Uterus (tissue), 2 donors: ENCODE results near the gene PLCXD3.

Experiments used
- POLR2A ChIP-seq, 2 donors: fragments of 450-650 bp; IDR thresholded peaks; one replicate each; pipeline ENCODE4 v1.6.1; 2016; ENCODE audit warnings: antibody characterized with exemption in 2 of 2, mild to moderate bottlenecking in 1 of 2, moderate library complexity in 1 of 2
- TF ChIP-seq, protein P1 (sequence below), 4 experiments: fragments of 200-600 bp in 2 of 4; fragments of 450-650 bp in 2 of 4; sonication (generic) in 2 of 4; IDR thresholded peaks; one replicate each; pipeline ENCODE4 v1.5.1; 2016 to 2019; ENCODE audit warnings: antibody characterized with exemption in 4 of 4, mild to moderate bottlenecking in 2 of 4, moderate library complexity in 1 of 4

DNA sequence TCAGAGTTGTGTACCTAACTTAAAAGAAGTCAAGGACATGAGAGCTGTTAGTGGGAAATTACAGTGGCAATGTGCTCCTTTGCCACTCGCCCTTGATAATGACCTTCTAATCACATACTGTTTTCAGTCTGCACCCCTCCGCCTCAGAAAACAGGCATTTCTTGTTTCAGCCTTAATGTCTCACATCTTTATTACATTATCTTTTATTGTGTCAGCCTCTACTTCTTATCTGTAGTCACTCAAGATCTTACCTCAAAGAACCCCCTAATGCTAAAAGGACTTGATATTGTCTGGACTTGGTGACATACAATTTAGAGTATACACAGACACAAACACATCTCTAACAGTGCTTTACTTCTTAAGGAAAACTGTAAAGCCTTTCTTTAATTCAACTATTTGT is 97.9 kb downstream of the PLCXD3 start:
- TF ChIP-seq, protein P1, sequence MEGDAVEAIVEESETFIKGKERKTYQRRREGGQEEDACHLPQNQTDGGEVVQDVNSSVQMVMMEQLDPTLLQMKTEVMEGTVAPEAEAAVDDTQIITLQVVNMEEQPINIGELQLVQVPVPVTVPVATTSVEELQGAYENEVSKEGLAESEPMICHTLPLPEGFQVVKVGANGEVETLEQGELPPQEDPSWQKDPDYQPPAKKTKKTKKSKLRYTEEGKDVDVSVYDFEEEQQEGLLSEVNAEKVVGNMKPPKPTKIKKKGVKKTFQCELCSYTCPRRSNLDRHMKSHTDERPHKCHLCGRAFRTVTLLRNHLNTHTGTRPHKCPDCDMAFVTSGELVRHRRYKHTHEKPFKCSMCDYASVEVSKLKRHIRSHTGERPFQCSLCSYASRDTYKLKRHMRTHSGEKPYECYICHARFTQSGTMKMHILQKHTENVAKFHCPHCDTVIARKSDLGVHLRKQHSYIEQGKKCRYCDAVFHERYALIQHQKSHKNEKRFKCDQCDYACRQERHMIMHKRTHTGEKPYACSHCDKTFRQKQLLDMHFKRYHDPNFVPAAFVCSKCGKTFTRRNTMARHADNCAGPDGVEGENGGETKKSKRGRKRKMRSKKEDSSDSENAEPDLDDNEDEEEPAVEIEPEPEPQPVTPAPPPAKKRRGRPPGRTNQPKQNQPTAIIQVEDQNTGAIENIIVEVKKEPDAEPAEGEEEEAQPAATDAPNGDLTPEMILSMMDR (IDR thresholded peaks at IDR 0.05): no peak
- TF ChIP-seq POLR2A (IDR thresholded peaks at IDR 0.05): no peak
